RCC 7860 (cell line): ENCODE data around the gene AMZ1.
A peak's percentile ranks its signal among the peaks of the same experiment; 100 is the strongest.
"Not testable (repeated sequence)": the region's sequence is repeated elsewhere in the genome, so short reads cannot be mapped to it uniquely, and the experiment has no call there.

ENCODE experiments used
- DNase-seq: peaks from one replicate; pipeline ENCODE4 v3.0.0-alpha.2; 2015; ENCODE audit warnings: low spot score
- FAIRE-seq: peaks from 2 replicates; lab custom pipeline; 2012; peaks lifted over from hg19 to GRCh38; lab: Jason Lieb, UNC

AMZ1 gene

DNA sequence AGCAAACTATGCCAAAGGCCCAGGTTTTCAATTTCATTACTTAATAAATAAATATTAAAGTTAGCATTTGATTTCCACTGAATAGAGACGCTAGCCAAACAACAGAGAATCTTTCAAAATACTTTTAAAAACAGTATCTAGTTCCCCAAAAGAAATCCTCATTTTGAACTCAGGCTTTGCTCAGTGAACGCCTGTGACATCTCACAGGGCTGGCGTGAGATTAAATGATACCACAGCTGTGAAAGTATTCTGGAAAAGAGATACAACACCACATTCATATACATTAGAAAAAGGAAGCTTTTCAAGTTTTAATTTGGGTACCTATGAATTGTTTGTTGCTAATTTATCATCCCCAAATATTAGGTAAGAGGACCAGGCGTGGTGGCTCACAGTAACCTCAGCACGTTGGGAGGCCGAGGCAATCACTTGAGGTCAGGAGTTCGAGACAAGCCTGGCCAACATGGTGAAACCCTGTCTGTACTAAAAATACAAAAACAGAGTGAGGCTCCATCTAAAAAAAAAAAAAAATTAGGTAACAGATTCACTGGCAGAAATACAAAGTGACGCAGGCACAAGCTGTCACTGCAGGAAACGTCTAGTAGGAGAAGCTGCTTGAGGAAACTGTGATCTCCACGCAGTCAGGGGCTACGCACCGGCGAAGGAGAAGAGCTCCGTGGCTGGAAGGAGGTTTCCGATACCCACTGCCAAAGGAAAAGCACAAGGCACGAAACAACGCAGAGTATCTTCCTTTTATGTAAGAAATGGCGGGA lies 50.0 kb downstream of the AMZ1 start:
- DNase-seq (no peak), FAIRE-seq (no peak)

GRCh38 chr7:2738766-2739549 lies 51.0 kb downstream of the AMZ1 start:
- no peak for FAIRE-seq
- DNase-seq = no peak

- DNase-seq, FAIRE-seq: not testable (repeated sequence)
Measured at GRCh38 chr7:2743523-2744185, 55.7 kb downstream of the AMZ1 start.

DNA sequence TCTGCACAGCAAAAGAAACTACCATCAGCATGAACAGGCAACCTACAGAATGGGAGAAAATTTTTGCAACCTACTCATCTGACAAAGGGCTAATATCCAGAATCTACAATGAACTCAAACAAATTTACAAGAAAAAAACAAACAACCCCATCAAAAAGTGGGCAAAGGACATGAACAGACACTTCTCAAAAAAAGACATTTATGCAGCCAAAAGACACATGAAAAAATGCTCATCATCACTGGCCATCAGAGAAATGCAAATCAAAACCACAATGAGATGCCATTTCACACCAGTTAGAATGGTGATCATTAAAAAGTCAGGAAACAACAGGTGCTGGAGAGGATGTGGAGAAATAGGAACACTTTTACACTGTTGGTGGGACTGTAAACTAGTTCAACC lies 60.7 kb downstream of the AMZ1 start:
- not testable (repeated sequence) for DNase-seq, FAIRE-seq

DNA sequence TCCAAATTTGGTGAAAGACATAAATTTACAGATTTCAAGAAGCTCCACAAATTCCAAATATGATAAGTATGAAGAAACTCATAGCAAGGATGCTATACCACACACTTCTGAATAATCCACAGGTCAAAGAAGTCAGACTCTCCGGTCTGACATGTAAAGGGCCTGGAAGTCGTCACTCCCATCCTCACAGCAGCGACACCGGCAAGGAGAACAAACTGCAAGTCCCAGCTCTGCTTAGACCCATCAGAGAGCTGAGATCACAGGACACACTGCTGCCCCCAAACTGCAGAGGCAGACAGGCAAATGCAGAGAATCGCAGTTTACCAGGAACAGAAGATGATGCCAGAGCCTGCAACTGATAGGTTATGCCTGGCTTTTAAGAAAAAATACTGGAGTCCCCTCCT lies 62.0 kb downstream of the AMZ1 start:
- DNase-seq (no peak), FAIRE-seq (no peak)

- no peak for FAIRE-seq
Measured at GRCh38 chr7:2751086-2751485, 63.1 kb downstream of the AMZ1 start.

GRCh38 chr7:2753148-2753547 lies 65.1 kb downstream of the AMZ1 start:
- no peak for FAIRE-seq
- DNase-seq = no peak

More at GRCh38 chr7:2751086-2751485, 63.1 kb downstream of the AMZ1 start:
- DNase-seq = no peak

- no peak for DNase-seq
- FAIRE-seq = no peak
Measured at GRCh38 chr7:2754086-2754485, 66.1 kb downstream of the AMZ1 start.

DNA sequence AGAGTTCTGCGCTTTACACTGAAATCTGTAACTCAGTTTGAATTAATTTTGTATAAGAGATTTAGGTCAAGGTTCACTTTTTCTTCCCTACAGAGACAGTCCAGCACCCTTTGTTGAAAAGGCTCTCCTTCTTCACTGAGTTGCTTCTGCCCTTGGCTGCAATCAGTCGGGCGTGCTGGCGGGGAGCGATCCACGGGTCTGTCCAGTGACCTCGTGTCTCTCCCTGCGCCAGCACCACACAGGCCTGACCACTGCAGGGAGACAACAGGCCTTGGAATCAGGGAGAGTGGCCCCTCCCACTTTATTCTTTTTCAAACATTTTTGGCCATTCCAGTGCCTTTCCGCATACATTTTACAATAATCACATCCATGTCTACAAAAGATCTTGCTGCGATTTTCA lies 66.9 kb downstream of the AMZ1 start:
- DNase-seq = no peak
- FAIRE-seq = no peak

GRCh38 chr7:2755531-2755930 lies 67.5 kb downstream of the AMZ1 start:
- DNase-seq (no peak), FAIRE-seq (no peak)

DNA sequence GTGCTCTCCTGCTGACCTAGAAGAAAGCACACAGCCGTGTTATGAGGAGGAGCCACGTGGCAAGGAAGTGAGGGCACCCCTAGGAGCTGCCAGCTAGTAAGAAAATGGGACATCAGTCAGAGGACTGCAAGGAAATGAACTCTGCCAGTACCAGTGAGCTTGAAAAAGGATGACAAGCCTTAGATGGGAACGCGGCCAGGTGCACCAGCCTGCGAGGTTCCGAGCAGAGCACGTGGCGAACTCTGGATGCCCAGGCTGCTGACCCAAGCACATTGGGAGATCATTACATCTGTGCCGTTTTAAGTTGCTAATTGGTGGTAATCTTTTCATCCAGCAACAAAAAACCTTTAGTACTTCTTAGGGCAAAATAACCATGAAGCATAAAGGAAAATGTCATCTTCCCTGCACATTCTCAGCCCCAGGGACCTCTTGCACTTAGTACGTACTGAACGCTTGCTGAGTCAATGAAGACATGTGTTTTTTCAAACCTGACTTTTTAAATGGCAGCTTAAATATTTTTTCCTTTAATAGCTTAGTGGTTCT lies 69.4 kb downstream of the AMZ1 start:
- no peak for FAIRE-seq
- DNase-seq = peak; percentile 89

GRCh38 chr7:2757904-2758672 lies 70.1 kb downstream of the AMZ1 start:
- FAIRE-seq (peak; percentile 97), DNase-seq (peak; percentile 97)

DNA sequence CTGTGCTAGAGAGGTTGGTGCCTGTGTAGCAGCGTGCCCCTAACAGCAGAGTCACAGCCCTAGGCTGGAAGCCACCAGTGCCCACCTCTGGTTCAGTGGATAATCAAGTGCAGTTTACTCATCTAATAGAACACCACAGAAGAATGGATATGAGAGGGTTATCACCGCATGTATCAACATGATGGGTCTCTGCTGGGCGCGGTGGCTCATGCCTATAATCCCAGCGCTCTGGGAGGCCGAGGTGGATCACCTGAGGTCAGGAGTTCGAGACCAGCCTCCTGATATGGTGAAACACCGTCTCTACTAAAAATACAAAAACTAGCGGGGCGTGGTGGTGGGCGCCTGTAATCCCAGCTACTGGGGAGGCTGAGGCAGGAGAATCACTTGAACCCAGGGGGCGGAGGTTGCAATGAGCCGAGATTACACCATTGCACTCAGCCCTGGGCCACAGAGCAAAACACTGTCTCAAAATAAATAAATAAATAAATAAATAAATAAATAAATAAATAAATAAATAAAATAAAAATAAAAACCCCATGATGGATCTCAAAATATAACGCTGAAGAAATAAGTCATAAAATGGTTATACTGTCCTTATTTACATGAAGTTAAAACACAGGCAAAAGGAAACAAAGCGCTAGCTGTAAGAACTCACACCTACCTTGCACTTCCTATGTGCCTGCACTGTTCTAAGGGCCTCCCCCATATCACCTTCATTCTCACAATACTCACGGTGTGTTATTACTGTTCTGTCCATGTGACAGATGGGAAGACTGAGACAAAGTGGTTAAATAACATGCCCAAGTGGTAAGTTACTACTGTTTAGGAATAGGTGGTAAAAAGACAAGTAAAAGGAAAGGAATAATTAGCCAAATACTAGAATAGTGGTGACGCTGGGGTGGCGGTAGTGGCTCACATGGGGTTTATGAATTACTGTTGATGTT lies 70.9 kb downstream of the AMZ1 start:
- DNase-seq (no peak), FAIRE-seq (no peak)

- DNase-seq = no peak
Measured at GRCh38 chr7:2759736-2760097, 71.7 kb downstream of the AMZ1 start.

GRCh38 chr7:2760098-2760889 lies 72.3 kb downstream of the AMZ1 start:
- FAIRE-seq (no peak), DNase-seq (peak; percentile 41)

More at GRCh38 chr7:2759736-2760097, 71.7 kb downstream of the AMZ1 start:
- FAIRE-seq = no peak

DNA sequence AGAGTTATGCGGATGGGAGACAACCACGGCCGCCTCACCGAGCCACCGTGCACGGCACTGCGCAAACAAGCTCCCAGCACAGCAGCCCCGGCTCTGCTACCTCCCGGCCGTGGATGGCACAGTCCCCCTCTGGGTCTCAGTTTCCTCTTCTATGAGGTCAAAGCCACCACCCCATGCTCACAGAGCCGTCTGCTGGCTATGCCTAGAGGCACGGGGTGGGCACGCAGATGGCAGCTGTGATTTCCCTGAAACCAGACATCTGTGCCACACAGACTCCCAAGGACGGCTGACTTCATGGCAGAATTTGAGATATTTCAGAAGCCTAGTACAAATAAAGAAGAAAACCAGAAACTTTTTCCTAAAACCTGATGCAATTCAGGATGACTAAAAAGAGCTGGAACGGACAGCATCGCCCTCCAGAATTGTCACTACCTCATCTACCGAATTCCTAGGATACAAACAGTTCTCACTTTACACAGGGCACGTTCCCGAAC lies 73.2 kb downstream of the AMZ1 start:
- no peak for DNase-seq
- FAIRE-seq = no peak

GRCh38 chr7:2761801-2762497 lies 73.9 kb downstream of the AMZ1 start:
- FAIRE-seq = no peak
- no peak for DNase-seq

- FAIRE-seq = no peak
- no peak for DNase-seq
Measured at GRCh38 chr7:2763597-2763996, 75.6 kb downstream of the AMZ1 start.
